Measurements from ENCODE around the gene ANKRD44.

DNA sequence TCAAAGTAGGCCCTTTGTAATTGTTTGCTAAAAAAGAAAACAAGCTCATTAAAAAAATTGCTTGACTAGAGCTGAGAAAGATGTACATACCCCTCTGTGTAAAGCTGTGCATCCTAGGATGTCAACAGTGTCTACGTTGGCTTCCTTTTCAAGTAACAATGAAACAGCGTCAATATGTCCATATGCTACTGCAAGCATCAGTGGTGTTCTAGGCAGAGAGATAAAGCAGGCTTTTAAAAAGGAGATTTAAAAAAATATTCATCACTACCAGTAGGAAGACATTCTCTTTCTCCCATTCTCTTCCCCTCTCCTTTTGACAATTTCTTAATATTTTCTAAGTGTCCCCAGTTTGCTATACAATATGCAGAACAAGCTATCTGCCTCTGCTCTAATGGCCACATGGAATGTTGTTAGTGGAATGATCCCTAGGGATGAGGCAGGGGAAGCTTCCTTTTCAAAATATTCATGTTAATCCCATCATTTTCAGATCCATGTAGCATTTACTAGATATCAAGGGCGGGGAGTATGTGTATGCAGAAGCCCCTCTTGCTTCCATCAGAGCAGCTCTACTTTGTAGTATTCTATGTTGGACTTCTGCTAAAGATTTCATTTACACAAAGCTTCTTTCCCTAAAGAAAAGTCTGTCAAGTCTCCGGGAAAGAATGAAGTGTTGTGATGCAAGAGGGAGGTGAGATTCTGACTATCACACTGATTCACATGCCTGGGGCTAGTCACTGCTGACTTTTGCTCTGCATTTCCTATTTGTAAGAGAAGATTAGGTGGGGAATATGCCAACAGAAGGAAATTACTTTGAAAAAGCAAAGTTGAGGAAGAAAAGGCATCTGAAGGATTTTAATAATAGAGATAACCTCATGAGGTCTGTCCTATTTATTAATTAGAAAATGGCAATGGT is 302.6 kb downstream of the ANKRD44 start:
- TF ChIP-seq, protein P1, sequence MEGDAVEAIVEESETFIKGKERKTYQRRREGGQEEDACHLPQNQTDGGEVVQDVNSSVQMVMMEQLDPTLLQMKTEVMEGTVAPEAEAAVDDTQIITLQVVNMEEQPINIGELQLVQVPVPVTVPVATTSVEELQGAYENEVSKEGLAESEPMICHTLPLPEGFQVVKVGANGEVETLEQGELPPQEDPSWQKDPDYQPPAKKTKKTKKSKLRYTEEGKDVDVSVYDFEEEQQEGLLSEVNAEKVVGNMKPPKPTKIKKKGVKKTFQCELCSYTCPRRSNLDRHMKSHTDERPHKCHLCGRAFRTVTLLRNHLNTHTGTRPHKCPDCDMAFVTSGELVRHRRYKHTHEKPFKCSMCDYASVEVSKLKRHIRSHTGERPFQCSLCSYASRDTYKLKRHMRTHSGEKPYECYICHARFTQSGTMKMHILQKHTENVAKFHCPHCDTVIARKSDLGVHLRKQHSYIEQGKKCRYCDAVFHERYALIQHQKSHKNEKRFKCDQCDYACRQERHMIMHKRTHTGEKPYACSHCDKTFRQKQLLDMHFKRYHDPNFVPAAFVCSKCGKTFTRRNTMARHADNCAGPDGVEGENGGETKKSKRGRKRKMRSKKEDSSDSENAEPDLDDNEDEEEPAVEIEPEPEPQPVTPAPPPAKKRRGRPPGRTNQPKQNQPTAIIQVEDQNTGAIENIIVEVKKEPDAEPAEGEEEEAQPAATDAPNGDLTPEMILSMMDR (IDR thresholded peaks at IDR 0.05; ENCODE audit: low read depth, low read length, poor library complexity, severe bottlenecking), result no peak
- no peak for TF ChIP-seq EZH2phosphoT487 (IDR thresholded peaks at IDR 0.05; ENCODE audit: borderline replicate concordance, low read length)

Data from DOHH2 (cell line).